ENCODE results near the gene ACBD4.

The ACBD4 gene

GRCh38 chr17:45104497-45104896, 31.0 kb upstream of the ACBD4 start:
- DNase-seq (ENCODE audit: low read depth in 2 of 2), result no peak

GRCh38 chr17:45104907-45105624, 30.4 kb upstream of the ACBD4 start:
- DNase-seq (ENCODE audit: low read depth in 2 of 2), result no peak

GRCh38 chr17:45106096-45106495, 29.4 kb upstream of the ACBD4 start:
- no peak for DNase-seq (ENCODE audit: low read depth in 2 of 2)

- DNase-seq (ENCODE audit: low read depth in 2 of 2), result no peak
These were observed 28.9 kb upstream of the ACBD4 start for GRCh38 chr17:45106582-45106981.

GRCh38 chr17:45107293-45108010, 28.0 kb upstream of the ACBD4 start:
- DNase-seq (ENCODE audit: low read depth in 2 of 2), result no peak

- DNase-seq (ENCODE audit: low read depth in 2 of 2), result no peak
These were observed 27.4 kb upstream of the ACBD4 start for GRCh38 chr17:45108051-45108450.

- no peak for DNase-seq (ENCODE audit: low read depth in 2 of 2)
These were observed 26.6 kb upstream of the ACBD4 start for GRCh38 chr17:45108595-45109521.

GRCh38 chr17:45110676-45111611, 24.5 kb upstream of the ACBD4 start:
- no peak for DNase-seq (ENCODE audit: low read depth in 2 of 2)

- no peak for DNase-seq (ENCODE audit: low read depth in 2 of 2)
These were observed 23.6 kb upstream of the ACBD4 start for GRCh38 chr17:45111850-45112249.

GRCh38 chr17:45112559-45113423, 22.7 kb upstream of the ACBD4 start:
- DNase-seq (ENCODE audit: low read depth in 2 of 2), result no peak

GRCh38 chr17:45113424-45113754, 22.1 kb upstream of the ACBD4 start:
- DNase-seq (ENCODE audit: low read depth in 2 of 2), result no peak

GRCh38 chr17:45114117-45114932, 21.2 kb upstream of the ACBD4 start:
- DNase-seq (ENCODE audit: low read depth in 2 of 2), result no peak

GRCh38 chr17:45115015-45115625, 20.4 kb upstream of the ACBD4 start:
- DNase-seq (ENCODE audit: low read depth in 2 of 2), result no peak

GRCh38 chr17:45115871-45116270, 19.6 kb upstream of the ACBD4 start:
- no peak for DNase-seq (ENCODE audit: low read depth in 2 of 2)

GRCh38 chr17:45116434-45117016, 19.0 kb upstream of the ACBD4 start:
- DNase-seq (ENCODE audit: low read depth in 2 of 2), result no peak

GRCh38 chr17:45117334-45117733, 18.2 kb upstream of the ACBD4 start:
- DNase-seq (ENCODE audit: low read depth in 2 of 2), result no peak

- no peak for DNase-seq (ENCODE audit: low read depth in 2 of 2)
These were observed 17.4 kb upstream of the ACBD4 start for GRCh38 chr17:45117848-45118646.

- no peak for DNase-seq (ENCODE audit: low read depth in 2 of 2)
These were observed 16.8 kb upstream of the ACBD4 start for GRCh38 chr17:45118691-45119090.
